ENCODE data around the gene DVL2. TPM values are rescaled to one million over a fixed set of nuclear protein-coding genes. Genes with fewer than 3 reads are reported as not detected.

The DVL2 gene
- total RNA-seq, result 70.0 and 73.5 TPM in 2 replicates

GRCh38 chr17:7234083-7234951 lies at the start of gene DVL2:
TSS of gene DVL2 (minus strand) at chr17:7234517. CDS start at chr17:7234262, 255 bp downstream.
- H3K4me1 Mint-ChIP-seq (ENCODE audit: low read depth), result peaks cover 46% of the 10 kb centered on the region
- H3K9me3 Mint-ChIP-seq, result no peaks in the 10 kb centered on the region
- no peaks in the 10 kb centered on the region for H3K27me3 Mint-ChIP-seq (ENCODE audit: insufficient read depth)
- H3K27ac Mint-ChIP-seq, result peak within 1 kb of the TSS; percentile 92
- peak within 1 kb of the TSS; percentile 91 for H3K4me3 Mint-ChIP-seq
- H3K36me3 Mint-ChIP-seq (ENCODE audit: low read depth), result peaks cover 35% of the 10 kb centered on the region
- intact Hi-C loops (cut with micrococcal nuclease), result loop anchor here (1.0 kb wide), 3 partner anchors 15 to 29 kb away; partner anchors contain the start of genes ACADVL and DLG4
- peak; percentile 93 for DNase-seq (ENCODE audit: low spot score)

- no peaks in the 10 kb centered on the region for H3K9me3 Mint-ChIP-seq
- peaks cover 2% of the 10 kb centered on the region for H3K36me3 Mint-ChIP-seq (ENCODE audit: low read depth)
- H3K27me3 Mint-ChIP-seq (ENCODE audit: insufficient read depth), result peaks cover 43% of the 10 kb centered on the region
- DNase-seq (ENCODE audit: low spot score), result no peak
- intact Hi-C loops (cut with micrococcal nuclease), result no loop called here
- H3K4me1 Mint-ChIP-seq (ENCODE audit: low read depth), result peaks cover 16% of the 10 kb centered on the region
- no peak overlapping the region for H3K27ac Mint-ChIP-seq
- H3K4me3 Mint-ChIP-seq, result peak overlapping the region; percentile 22
Observed at GRCh38 chr17:7283471-7284216, 49.3 kb upstream of the DVL2 start.

- intact Hi-C loops (cut with micrococcal nuclease), result no loop called here
- no peak overlapping the region for H3K27ac Mint-ChIP-seq
- no peaks in the 10 kb centered on the region for H3K9me3 Mint-ChIP-seq
- peaks cover 2% of the 10 kb centered on the region for H3K36me3 Mint-ChIP-seq (ENCODE audit: low read depth)
- H3K4me1 Mint-ChIP-seq (ENCODE audit: low read depth), result peaks cover 16% of the 10 kb centered on the region
- DNase-seq (ENCODE audit: low spot score), result no peak
- peaks cover 41% of the 10 kb centered on the region for H3K27me3 Mint-ChIP-seq (ENCODE audit: insufficient read depth)
- H3K4me3 Mint-ChIP-seq, result peak overlapping the region; percentile 47
Observed at GRCh38 chr17:7282752-7283321, 48.5 kb upstream of the DVL2 start.

GRCh38 chr17:7281953-7282751 lies 47.8 kb upstream of the DVL2 start:
- peaks cover 16% of the 10 kb centered on the region for H3K4me1 Mint-ChIP-seq (ENCODE audit: low read depth)
- H3K27me3 Mint-ChIP-seq (ENCODE audit: insufficient read depth), result peaks cover 39% of the 10 kb centered on the region
- peaks cover 2% of the 10 kb centered on the region for H3K36me3 Mint-ChIP-seq (ENCODE audit: low read depth)
- H3K27ac Mint-ChIP-seq, result no peak overlapping the region
- H3K4me3 Mint-ChIP-seq, result peak overlapping the region; percentile 79
- no peaks in the 10 kb centered on the region for H3K9me3 Mint-ChIP-seq
- intact Hi-C loops (cut with micrococcal nuclease), result loop anchor here (1.0 to 2.0 kb wide), 7 partner anchors 19 to 122 kb away; partner anchors contain the start of genes ACAP1, CLDN7, EIF5A and PHF23
- no peak for DNase-seq (ENCODE audit: low spot score)

- DNase-seq (ENCODE audit: low spot score), result peak; percentile 78
- Mint-ChIP-seq H3K9me3 (no peaks in the 10 kb centered on the region), H3K27me3 (ENCODE audit: insufficient read depth) (peaks cover 34% of the 10 kb centered on the region), H3K4me3 (peak within 1 kb of the TSS; percentile 79), H3K27ac (peak within 1 kb of the TSS; percentile 40), H3K36me3 (ENCODE audit: low read depth) (peaks cover 2% of the 10 kb centered on the region), H3K4me1 (ENCODE audit: low read depth) (peaks cover 16% of the 10 kb centered on the region)
- intact Hi-C loops (cut with micrococcal nuclease), result loop anchor here (1.0 to 2.0 kb wide), 7 partner anchors 19 to 123 kb away; partner anchors contain the start of genes ACAP1, CLDN7, EIF5A and PHF23
Observed at GRCh38 chr17:7281074-7281952, 47.0 kb upstream of the DVL2 start, which contains the start of gene SLC2A4. TSS of gene SLC2A4 (plus strand) at chr17:7281718. CDS start at chr17:7281935, 217 bp downstream.

GRCh38 chr17:7280519-7281073 lies 46.3 kb upstream of the DVL2 start:
- H3K27ac Mint-ChIP-seq, result peak overlapping the region; percentile 25
- H3K9me3 Mint-ChIP-seq, result no peaks in the 10 kb centered on the region
- H3K4me1 Mint-ChIP-seq (ENCODE audit: low read depth), result peaks cover 16% of the 10 kb centered on the region
- peaks cover 2% of the 10 kb centered on the region for H3K36me3 Mint-ChIP-seq (ENCODE audit: low read depth)
- peaks cover 32% of the 10 kb centered on the region for H3K27me3 Mint-ChIP-seq (ENCODE audit: insufficient read depth)
- H3K4me3 Mint-ChIP-seq, result peak overlapping the region; percentile 79
- peak; percentile 69 for DNase-seq (ENCODE audit: low spot score)
- intact Hi-C loops (cut with micrococcal nuclease), result loop anchor here (1.0 to 2.0 kb wide), 8 partner anchors 16 to 124 kb away; partner anchors contain the start of genes ACAP1, CLDN7, EIF5A and PHF23

- Mint-ChIP-seq H3K36me3 (ENCODE audit: low read depth) (peaks cover 2% of the 10 kb centered on the region), H3K9me3 (no peaks in the 10 kb centered on the region), H3K4me1 (ENCODE audit: low read depth) (peaks cover 16% of the 10 kb centered on the region), H3K27me3 (ENCODE audit: insufficient read depth) (peaks cover 30% of the 10 kb centered on the region), H3K27ac (no peak overlapping the region), H3K4me3 (no peak overlapping the region)
- intact Hi-C loops (cut with micrococcal nuclease), result no loop called here
- no peak for DNase-seq (ENCODE audit: low spot score)
Observed at GRCh38 chr17:7279448-7279847, 45.1 kb upstream of the DVL2 start.

- no peak overlapping the region for H3K4me3 Mint-ChIP-seq
- no peaks in the 10 kb centered on the region for H3K36me3 Mint-ChIP-seq (ENCODE audit: low read depth)
- intact Hi-C loops (cut with micrococcal nuclease), result no loop called here
- H3K9me3 Mint-ChIP-seq, result no peaks in the 10 kb centered on the region
- peaks cover 19% of the 10 kb centered on the region for H3K4me1 Mint-ChIP-seq (ENCODE audit: low read depth)
- H3K27ac Mint-ChIP-seq, result no peak overlapping the region
- peaks cover 23% of the 10 kb centered on the region for H3K27me3 Mint-ChIP-seq (ENCODE audit: insufficient read depth)
- DNase-seq (ENCODE audit: low spot score), result no peak
Observed at GRCh38 chr17:7266784-7267183, 32.5 kb upstream of the DVL2 start.

- Mint-ChIP-seq H3K4me3 (peak overlapping the region; percentile 73), H3K27ac (no peak overlapping the region), H3K9me3 (no peaks in the 10 kb centered on the region), H3K4me1 (ENCODE audit: low read depth) (peaks cover 30% of the 10 kb centered on the region), H3K36me3 (ENCODE audit: low read depth) (peaks cover 8% of the 10 kb centered on the region), H3K27me3 (ENCODE audit: insufficient read depth) (peaks cover 23% of the 10 kb centered on the region)
- intact Hi-C loops (cut with micrococcal nuclease), result loop anchor here (2.0 kb wide), 1 partner anchor 17 kb away; the partner anchor contains the start of gene SLC2A4
- no peak for DNase-seq (ENCODE audit: low spot score)
Observed at GRCh38 chr17:7263801-7264078, 29.4 kb upstream of the DVL2 start.

- no peak for DNase-seq (ENCODE audit: low spot score)
- Mint-ChIP-seq H3K9me3 (no peaks in the 10 kb centered on the region), H3K36me3 (ENCODE audit: low read depth) (peaks cover 11% of the 10 kb centered on the region), H3K4me3 (peak overlapping the region; percentile 73), H3K4me1 (ENCODE audit: low read depth) (peaks cover 32% of the 10 kb centered on the region), H3K27me3 (ENCODE audit: insufficient read depth) (peaks cover 23% of the 10 kb centered on the region), H3K27ac (peak overlapping the region; percentile 49)
- intact Hi-C loops (cut with micrococcal nuclease), result loop anchor here (2.0 kb wide), 1 partner anchor 18 kb away; the partner anchor contains the start of gene SLC2A4
Observed at GRCh38 chr17:7262935-7263800, 28.9 kb upstream of the DVL2 start.

All from activated T-helper 1 cell treated with anti-CD3 and anti-CD28 coated beads, Interleukin-12 subunit alpha, Interleukin-12 subunit beta, Interleukin-2, Interleukin-4 antibody, amounts not matched to agents 30 ng/mL and 10 ng/mL and 1 ng/mL, durations not matched to agents 14 hours and 24 hours and 36 hours (primary cell).